HepG2 (cell line): ENCODE results near the gene IFNA16. TPM values are rescaled to one million over a fixed set of nuclear protein-coding genes. Genes with fewer than 3 reads are reported as not detected.
"Not testable (repeated sequence)": the region's sequence is repeated elsewhere in the genome, so short reads cannot be mapped to it uniquely, and the experiment has no call there.

Source experiments
- ATAC-seq: fragments of 200-7000 bp; cut with Tn5 transposase; 3 replicates; pipeline ENCODE4 v1.9.1; 2020; ENCODE audit warnings: mild to moderate bottlenecking, moderate library complexity
- Bru-seq: library from RNA; stranded (reverse); fragments of 400-500 nt; gene quantifications from one replicate; lab custom pipeline; 2021; lab: Mats Ljungman, UMichigan
- BruChase-seq, 2 experiments: library from RNA; stranded (reverse); fragments of 400-500 nt; gene quantifications; one replicate each; lab custom pipeline; 2021; lab: Mats Ljungman, UMichigan
- BruUV-seq: library from RNA; stranded (reverse); fragments of 400-500 nt; replicated peaks from 2 replicates; lab custom pipeline; 2021; lab: Mats Ljungman, UMichigan
- CTCF ChIA-PET: fragments of 300-600 bp; formaldehyde crosslinking; extraction: SDS; loops from one replicate; lab custom pipeline; 2021; ENCODE audit warnings: low total read pairs, inconsistent platforms, low intra/inter-chr PET ratio; lab: Yijun Ruan, JAX
- POLR2A ChIA-PET: fragments of 350-600 bp; sonication (Branson Sonifier 250); formaldehyde crosslinking; loops from one replicate; lab custom pipeline; 2020; ENCODE audit warnings: antibody characterized with exemption, inconsistent platforms; lab: Yijun Ruan, JAX
- DNase-seq: peaks from one replicate; pipeline ENCODE4 v3.0.0-alpha.2; 2015; ENCODE audit warnings: low spot score
- FAIRE-seq: peaks from 3 replicates; lab custom pipeline; 2011; peaks lifted over from hg19 to GRCh38; lab: Jason Lieb, UNC
- H2AFZ ChIP-seq: one replicate; pipeline ENCODE4 v1.6.1; 2011; ENCODE audit warnings: low read length, inconsistent platforms
- H3K27ac ChIP-seq: fragments of 300-600 bp; 3 replicates; pipeline ENCODE4 v1.8.0; 2011; ENCODE audit warnings: mixed run types, mild to moderate bottlenecking, mixed read lengths, low read length, inconsistent platforms; ENCODE audit not compliant: insufficient read depth; ENCODE audit errors: extremely low read length
- H3K27me3 ChIP-seq, 2 experiments: fragments of 200-600 bp in 1 of 2; 2 replicates in 1 of 2; 3 replicates in 1 of 2; pipeline versions ENCODE4 v1.6.0 to v1.8.0; 2011; ENCODE audit warnings: low read length in 2 of 2, mild to moderate bottlenecking in 2 of 2, moderate library complexity in 2 of 2, inconsistent platforms in 1 of 2; ENCODE audit not compliant: insufficient read depth in 2 of 2, control insufficient read depth in 1 of 2
- H3K36me3 ChIP-seq, 2 experiments: fragments of 200-600 bp in 1 of 2; replicated peaks in 1 of 2; 2 replicates in 1 of 2; 3 replicates in 1 of 2; pipeline versions ENCODE4 v1.5.1 to v1.8.0; 2011; ENCODE audit warnings: low read length in 2 of 2, inconsistent platforms in 1 of 2; ENCODE audit not compliant: insufficient read depth in 2 of 2, control insufficient read depth in 1 of 2
- H3K4me1 ChIP-seq: 2 replicates; pipeline ENCODE4 v1.5.1; 2012; ENCODE audit warnings: low read length, inconsistent platforms; ENCODE audit not compliant: insufficient read depth
- H3K4me2 ChIP-seq: 2 replicates; pipeline ENCODE4 v1.6.0; 2011; ENCODE audit warnings: low read depth, low read length, inconsistent platforms
- H3K4me3 ChIP-seq, 3 experiments: fragments of 200-600 bp in 1 of 3; sonication (generic), shearing (Covaris generic) in 1 of 3; replicated peaks in 1 of 3; 2 replicates each; pipeline ENCODE4 v1.5.1; 2011 to 2016; ENCODE audit warnings: low read length in 3 of 3, inconsistent platforms in 2 of 3, low read depth in 2 of 3, mild to moderate bottlenecking in 2 of 3, control low read depth in 1 of 3, mixed read lengths in 1 of 3; ENCODE audit not compliant: insufficient read depth in 1 of 3
- H3K79me2 ChIP-seq: one replicate; pipeline ENCODE4 v1.6.1; 2011; ENCODE audit warnings: low read length, inconsistent platforms; ENCODE audit not compliant: insufficient read depth
- H3K9ac ChIP-seq: 2 replicates; pipeline ENCODE4 v1.6.0; 2011; ENCODE audit warnings: mild to moderate bottlenecking, low read depth, low read length, inconsistent platforms; ENCODE audit not compliant: insufficient read depth
- H3K9me3 ChIP-seq: 2 replicates; pipeline ENCODE4 v1.5.1; 2012; ENCODE audit warnings: mild to moderate bottlenecking, low read length
- H4K20me1 ChIP-seq: 2 replicates; pipeline ENCODE4 v1.6.0; 2011; ENCODE audit warnings: inconsistent platforms, mild to moderate bottlenecking, low read length, moderate library complexity; ENCODE audit not compliant: insufficient read depth
- BORCS8-MEF2B ChIP-seq: sonication (generic); formaldehyde crosslinking; IDR thresholded peaks from 2 replicates; pipeline ENCODE4 v1.8.0; 2022; ENCODE audit warnings: mild to moderate bottlenecking, missing genetic modification reagents
- DDIT3 ChIP-seq: sonication (generic); formaldehyde crosslinking; IDR thresholded peaks from 2 replicates; pipeline ENCODE4 v1.4.0; 2020; ENCODE audit warnings: mild to moderate bottlenecking, missing genetic modification reagents
- ELF4 ChIP-seq: sonication (generic); formaldehyde crosslinking; IDR thresholded peaks from 2 replicates; pipeline ENCODE4 v1.5.0; 2020; ENCODE audit warnings: missing genetic modification reagents, mild to moderate bottlenecking, moderate library complexity, borderline replicate concordance
- SMAD1 ChIP-seq: sonication (generic); formaldehyde crosslinking; IDR thresholded peaks from 2 replicates; pipeline ENCODE4 v1.4.0; 2020; ENCODE audit warnings: missing genetic modification reagents, low read depth, mild to moderate bottlenecking, borderline replicate concordance
- ZBTB49 ChIP-seq: sonication (generic); formaldehyde crosslinking; IDR thresholded peaks from 2 replicates; pipeline ENCODE4 v1.4.0; 2020; ENCODE audit warnings: missing genetic modification reagents, borderline replicate concordance
- ZFP1 ChIP-seq: IDR thresholded peaks from 2 replicates; pipeline ENCODE4 v1.6.1; 2016
- ZNF34 ChIP-seq: sonication (generic); formaldehyde crosslinking; IDR thresholded peaks from 2 replicates; pipeline ENCODE4 v1.4.0; 2020; ENCODE audit warnings: mild to moderate bottlenecking, missing genetic modification reagents, borderline replicate concordance
- WGBS: methylation state at CpG from one replicate; pipeline ENCODE4 v1.1.6; 2017; ENCODE audit warnings: low lambda C conversion rate; 5-methylcytosine and 5-hydroxymethylcytosine counted together
- in situ Hi-C: cut with HindIII; loops from 2 replicates; pipeline ENCODE4 v1.10.0; 2017; ENCODE audit warnings: low pct_unique_long_range_greater_than_20kb; ENCODE audit not compliant: extremely low pct_ligation_motif_present
- intact Hi-C: fragments of 100-400 bp; cut with micrococcal nuclease; formaldehyde crosslinking; loops from one replicate; pipeline ENCODE4 v1.10.0; 2022; ENCODE audit not compliant: unreplicated experiment
- long read RNA-seq, 2 experiments: library from RNA in 1 of 2; library from polyadenylated mRNA in 1 of 2; stranded (forward) in 1 of 2; unstranded in 1 of 2; transcript quantifications; one replicate each; pipeline ENCODE4 v2.0.0, GENCODE V29; 2019 to 2022
- polyA minus RNA-seq, 3 experiments: library from RNA; depleted of rRNA, polyadenylated mRNA; stranded (reverse); fragments of >200 nt; gene quantifications; 2 replicates each; pipeline ENCODE4 v1.2.3, GENCODE V29; 2011; ENCODE audit warnings: low replicate concordance in 1 of 3
- polyA plus RNA-seq, 8 experiments: library from polyadenylated mRNA; depleted of rRNA in 3 of 8; stranded (reverse) in 7 of 8; unstranded in 1 of 8; fragments of >200 nt; fragmentation: Illumina TruSeq in 4 of 8; extraction: Trizol in 4 of 8; gene quantifications; 2 replicates each; pipeline versions ENCODE4 v1.2.1 to v1.2.3, GENCODE V29; 2011 to 2016; ENCODE audit warnings: low read depth in 4 of 8, missing spikeins in 1 of 8, mixed read lengths in 1 of 8; ENCODE audit not compliant: insufficient read depth in 1 of 8
- total RNA-seq, 5 experiments: library from RNA; depleted of rRNA; stranded (reverse); fragments of >200 nt; fragmentation: Illumina TruSeq; extraction: Trizol; gene quantifications; 2 replicates each; pipeline ENCODE4 v1.2.3, GENCODE V29; 2016; ENCODE audit warnings: low read depth in 1 of 5

Gene IFNA16
- not detected in 2 replicates for total RNA-seq (2016; rRNA removed; fragmentation: Illumina TruSeq; extraction: Trizol)
- total RNA-seq (2016; cell fraction: cytosol; rRNA removed; fragmentation: Illumina TruSeq; extraction: Trizol; ENCODE audit: low read depth): not detected in 2 replicates
- total RNA-seq (2016; cell fraction: insoluble cytoplasmic fraction; rRNA removed; fragmentation: Illumina TruSeq; extraction: Trizol): not detected in 2 replicates
- total RNA-seq (2016; cell fraction: membrane; rRNA removed; fragmentation: Illumina TruSeq; extraction: Trizol): not detected in 2 replicates
- total RNA-seq (2016; cell fraction: nucleus; rRNA removed; fragmentation: Illumina TruSeq; extraction: Trizol): not detected in 2 replicates
- not detected in 2 replicates for polyA plus RNA-seq (2011; rRNA removed)
- not detected in 2 replicates for polyA plus RNA-seq (2011; cell fraction: cytosol; rRNA removed)
- polyA plus RNA-seq (2011; cell fraction: nucleus; rRNA removed): not detected in 2 replicates
- not detected in 2 replicates for polyA plus RNA-seq (2012)
- not detected in 2 replicates for polyA plus RNA-seq (2016; cell fraction: cytosol; fragmentation: Illumina TruSeq; extraction: Trizol; ENCODE audit: low read depth)
- not detected in 2 replicates for polyA plus RNA-seq (2016; cell fraction: insoluble cytoplasmic fraction; fragmentation: Illumina TruSeq; extraction: Trizol; ENCODE audit: low read depth)
- not detected in 2 replicates for polyA plus RNA-seq (2016; cell fraction: membrane; fragmentation: Illumina TruSeq; extraction: Trizol; ENCODE audit: low read depth)
- polyA plus RNA-seq (2016; cell fraction: nucleus; fragmentation: Illumina TruSeq; extraction: Trizol; ENCODE audit: insufficient read depth, low read depth): not detected in 2 replicates
- polyA minus RNA-seq (2011; rRNA and poly(A)+ RNA removed; ENCODE audit: low replicate concordance): not detected in 2 replicates
- not detected in 2 replicates for polyA minus RNA-seq (2011; cell fraction: cytosol; rRNA and poly(A)+ RNA removed)
- not detected in 2 replicates for polyA minus RNA-seq (2011; cell fraction: nucleus; rRNA and poly(A)+ RNA removed)
- Bru-seq, nascent RNA: not detected
- BruChase-seq, experiment 1, labeled RNA remaining after a 6-hour chase: not detected
- not detected for BruChase-seq, experiment 2, labeled RNA remaining after a 2-hour chase
- long read RNA-seq, experiment 1: 0 reads
- long read RNA-seq, experiment 2: 0 reads

GRCh38 chr9:21217211-21217610 is at the start of gene IFNA16:
Gene IFNA16, minus strand, starts transcription at chr9:21217311. Its CDS starts 6 bp downstream, at chr9:21217305.
- POLR2A ChIA-PET, BruUV-seq: not testable (repeated sequence)

GRCh38 chr9:21265421-21266189 is 48.5 kb upstream of the IFNA16 start:
- H3K27me3 ChIP-seq: no peaks in the 10 kb centered on the region
- BruUV-seq: no TSS peak
- H3K9me3 ChIP-seq: no peaks in the 10 kb centered on the region
- no peak overlapping the region for H3K27ac ChIP-seq
- CTCF ChIA-PET: no interaction called here
- no peak overlapping the region for H2AFZ ChIP-seq
- DNase-seq (no peak), ATAC-seq (no peak), FAIRE-seq (no peak)
- no peaks in the 10 kb centered on the region for H3K79me2 ChIP-seq
- no peak overlapping the region for H3K4me2 ChIP-seq
- POLR2A ChIA-PET: no interaction called here
- H3K4me1 ChIP-seq: no peaks in the 10 kb centered on the region
- intact Hi-C loops: no loop called here
- no peaks in the 10 kb centered on the region for H4K20me1 ChIP-seq
- WGBS: 0% methylated on average over 1 of the region's 1 CpG
- H3K4me3 ChIP-seq: no peak overlapping the region
- no peaks in the 10 kb centered on the region for H3K36me3 ChIP-seq
- H3K9ac ChIP-seq: no peak overlapping the region
- in situ Hi-C loops: no loop called here
- TF ChIP-seq DDIT3 (CRISPR knock-in tag) (no peak), BORCS8-MEF2B (no peak), SMAD1 (CRISPR knock-in tag) (no peak), ELF4 (CRISPR knock-in tag) (no peak), ZBTB49 (no peak), ZNF34 (CRISPR knock-in tag) (no peak), ZFP1 (CRISPR knock-in tag) (no peak)

More at GRCh38 chr9:21217211-21217610, at the start of gene IFNA16:
- H3K79me2 ChIP-seq, H3K4me3 ChIP-seq, intact Hi-C loops, H3K9ac ChIP-seq, ATAC-seq, DNase-seq, in situ Hi-C loops, H3K27me3 ChIP-seq, H3K4me2 ChIP-seq, H2AFZ ChIP-seq, CTCF ChIA-PET, H3K9me3 ChIP-seq, H3K4me1 ChIP-seq, H4K20me1 ChIP-seq, H3K27ac ChIP-seq, FAIRE-seq, H3K36me3 ChIP-seq: not testable (repeated sequence)
- WGBS: 0% methylated on average over 1 of the region's 1 CpG
